NCI-H146 (cell line): ENCODE results near the gene WASHC2C.
A peak's percentile ranks its signal among the peaks of the same experiment; 100 is the strongest.
"Not testable (repeated sequence)": the region's sequence is repeated elsewhere in the genome, so short reads cannot be mapped to it uniquely, and the experiment has no call there.

Experiments used
- DNase-seq: peaks from one replicate; lab custom pipeline; 2025; lab: John Stamatoyannopoulos, UW

The WASHC2C gene

GRCh38 chr10:45726703-45727420 is at the start of gene WASHC2C:
TSS of gene WASHC2C (plus strand) at chr10:45727266. CDS start at chr10:45727318, 52 bp downstream.
- DNase-seq, result peak; percentile 88

- DNase-seq, result not testable (repeated sequence)
Measured at GRCh38 chr10:45678467-45678866, 48.6 kb upstream of the WASHC2C start.

GRCh38 chr10:45710200-45710796 is 16.8 kb upstream of the WASHC2C start:
- DNase-seq, result not testable (repeated sequence)

- DNase-seq, result not testable (repeated sequence)
Measured at GRCh38 chr10:45711223-45711622, 15.8 kb upstream of the WASHC2C start.

- DNase-seq, result not testable (repeated sequence)
Measured at GRCh38 chr10:45717053-45717452, 10.0 kb upstream of the WASHC2C start.

- DNase-seq, result not testable (repeated sequence)
Measured at GRCh38 chr10:45717642-45718041, 9.4 kb upstream of the WASHC2C start.

- not testable (repeated sequence) for DNase-seq
Measured at GRCh38 chr10:45721503-45721902, 5.6 kb upstream of the WASHC2C start.

- not testable (repeated sequence) for DNase-seq
Measured at GRCh38 chr10:45723851-45724250, 3.2 kb upstream of the WASHC2C start.

- DNase-seq, result not testable (repeated sequence)
Measured at GRCh38 chr10:45727421-45727965, 427 bp downstream of the WASHC2C start.

GRCh38 chr10:45734449-45734848 is 7.4 kb downstream of the WASHC2C start:
- not testable (repeated sequence) for DNase-seq

GRCh38 chr10:45734867-45735266 is 7.8 kb downstream of the WASHC2C start:
- not testable (repeated sequence) for DNase-seq

- DNase-seq, result not testable (repeated sequence)
Measured at GRCh38 chr10:45741559-45741958, 14.5 kb downstream of the WASHC2C start.

- DNase-seq, result not testable (repeated sequence)
Measured at GRCh38 chr10:45742014-45742413, 14.9 kb downstream of the WASHC2C start.

GRCh38 chr10:45751141-45751540 is 24.1 kb downstream of the WASHC2C start:
- not testable (repeated sequence) for DNase-seq

- not testable (repeated sequence) for DNase-seq
Measured at GRCh38 chr10:45752210-45752609, 25.1 kb downstream of the WASHC2C start.

- DNase-seq, result not testable (repeated sequence)
Measured at GRCh38 chr10:45753979-45754495, 27.0 kb downstream of the WASHC2C start.

GRCh38 chr10:45755083-45755482 is 28.0 kb downstream of the WASHC2C start:
- DNase-seq, result not testable (repeated sequence)

GRCh38 chr10:45756065-45756464 is 29.0 kb downstream of the WASHC2C start:
- DNase-seq, result not testable (repeated sequence)

GRCh38 chr10:45757661-45758396 is 30.8 kb downstream of the WASHC2C start:
- not testable (repeated sequence) for DNase-seq

GRCh38 chr10:45761622-45762021 is 34.6 kb downstream of the WASHC2C start:
- not testable (repeated sequence) for DNase-seq

GRCh38 chr10:45763037-45763436 is 36.0 kb downstream of the WASHC2C start:
- DNase-seq, result not testable (repeated sequence)

GRCh38 chr10:45768334-45768733 is 41.3 kb downstream of the WASHC2C start:
- not testable (repeated sequence) for DNase-seq
